ENCODE measurements around the gene RALGDS.
"Not testable (repeated sequence)": the region's sequence is repeated elsewhere in the genome, so short reads cannot be mapped to it uniquely, and the experiment has no call there.

Gene RALGDS

GRCh38 chr9:133083688-133084087 lies 37.4 kb downstream of the RALGDS start:
- DNase-seq: not testable (repeated sequence)

DNA sequence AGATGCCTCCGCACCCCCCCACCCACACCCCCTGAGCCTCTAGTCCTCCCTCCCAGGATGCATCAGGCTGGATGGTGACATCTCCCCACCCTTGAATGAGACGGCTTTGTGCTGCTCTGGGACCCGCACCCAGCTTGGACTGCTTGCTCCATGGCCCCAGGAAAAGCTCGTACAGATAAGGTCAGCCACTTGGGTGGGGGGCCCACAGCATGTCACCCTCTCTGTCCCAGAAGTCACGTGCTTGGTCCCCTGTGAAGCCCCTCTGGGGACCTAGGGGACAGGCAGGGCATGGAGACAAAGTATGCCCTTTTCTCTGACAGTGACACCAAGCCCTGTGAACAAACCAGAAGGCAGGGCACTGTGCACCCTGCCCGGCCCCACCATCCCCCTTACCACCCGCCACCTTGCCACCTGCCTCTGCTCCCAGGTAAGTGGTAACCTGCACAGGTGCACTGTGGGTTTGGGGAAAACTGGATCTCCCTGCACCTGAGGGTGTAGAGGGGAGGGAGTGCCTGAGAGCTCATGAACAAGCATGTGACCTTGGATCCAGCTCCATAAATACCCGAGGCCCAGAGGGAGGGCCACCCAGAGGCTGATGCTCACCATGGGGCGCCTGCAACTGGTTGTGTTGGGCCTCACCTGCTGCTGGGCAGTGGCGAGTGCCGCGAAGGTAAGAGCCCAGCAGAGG lies 38.9 kb downstream of the RALGDS start:
- not testable (repeated sequence) for DNase-seq

- not testable (repeated sequence) for DNase-seq
Measured at GRCh38 chr9:133080786-133081779, 40.0 kb downstream of the RALGDS start.

DNA sequence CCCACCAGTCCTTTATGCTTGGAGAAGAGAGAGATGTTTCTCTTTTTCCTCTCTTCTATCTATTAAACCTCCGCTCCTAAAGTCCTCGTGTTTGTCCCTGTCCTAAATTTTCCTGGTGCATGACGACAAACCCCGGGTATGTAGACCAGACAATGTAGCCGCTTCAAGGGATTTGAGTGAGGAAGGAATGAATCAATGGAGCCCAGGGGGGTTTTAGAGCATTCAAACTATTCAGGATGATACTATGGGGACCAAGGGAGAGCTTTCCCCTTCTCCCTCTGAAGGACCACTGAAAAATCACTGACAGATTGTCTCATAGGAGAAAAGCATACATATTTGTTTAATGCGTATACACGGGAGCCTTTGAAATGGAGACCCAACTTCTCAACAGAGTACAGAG lies 40.9 kb downstream of the RALGDS start:
- no peak for DNase-seq

- no peak for DNase-seq
Measured at GRCh38 chr9:133078486-133078885, 42.6 kb downstream of the RALGDS start.

DNA sequence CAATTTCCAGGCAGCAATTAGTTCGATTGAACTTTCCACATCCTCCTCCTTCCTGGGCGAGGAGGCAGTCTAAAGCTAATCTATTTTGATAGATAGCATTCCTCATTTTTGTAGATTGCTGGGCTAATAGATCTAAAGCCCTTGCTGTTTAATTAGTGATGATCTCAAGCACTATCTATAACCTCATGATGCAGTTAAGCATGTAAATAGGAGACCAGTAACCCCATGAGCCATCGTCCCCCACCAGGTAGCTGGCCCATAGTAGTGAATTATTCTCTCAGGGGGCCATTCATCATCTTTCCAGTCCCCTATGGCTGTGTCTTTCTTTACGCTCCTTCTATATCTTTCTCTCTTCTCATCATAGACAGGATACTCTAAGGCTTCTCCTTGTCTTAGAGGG lies 44.3 kb downstream of the RALGDS start:
- DNase-seq: no peak

GRCh38 chr9:133075925-133076630 lies 45.0 kb downstream of the RALGDS start:
- no peak for DNase-seq

GRCh38 chr9:133074111-133074651 lies 46.9 kb downstream of the RALGDS start:
- DNase-seq: no peak

DNA sequence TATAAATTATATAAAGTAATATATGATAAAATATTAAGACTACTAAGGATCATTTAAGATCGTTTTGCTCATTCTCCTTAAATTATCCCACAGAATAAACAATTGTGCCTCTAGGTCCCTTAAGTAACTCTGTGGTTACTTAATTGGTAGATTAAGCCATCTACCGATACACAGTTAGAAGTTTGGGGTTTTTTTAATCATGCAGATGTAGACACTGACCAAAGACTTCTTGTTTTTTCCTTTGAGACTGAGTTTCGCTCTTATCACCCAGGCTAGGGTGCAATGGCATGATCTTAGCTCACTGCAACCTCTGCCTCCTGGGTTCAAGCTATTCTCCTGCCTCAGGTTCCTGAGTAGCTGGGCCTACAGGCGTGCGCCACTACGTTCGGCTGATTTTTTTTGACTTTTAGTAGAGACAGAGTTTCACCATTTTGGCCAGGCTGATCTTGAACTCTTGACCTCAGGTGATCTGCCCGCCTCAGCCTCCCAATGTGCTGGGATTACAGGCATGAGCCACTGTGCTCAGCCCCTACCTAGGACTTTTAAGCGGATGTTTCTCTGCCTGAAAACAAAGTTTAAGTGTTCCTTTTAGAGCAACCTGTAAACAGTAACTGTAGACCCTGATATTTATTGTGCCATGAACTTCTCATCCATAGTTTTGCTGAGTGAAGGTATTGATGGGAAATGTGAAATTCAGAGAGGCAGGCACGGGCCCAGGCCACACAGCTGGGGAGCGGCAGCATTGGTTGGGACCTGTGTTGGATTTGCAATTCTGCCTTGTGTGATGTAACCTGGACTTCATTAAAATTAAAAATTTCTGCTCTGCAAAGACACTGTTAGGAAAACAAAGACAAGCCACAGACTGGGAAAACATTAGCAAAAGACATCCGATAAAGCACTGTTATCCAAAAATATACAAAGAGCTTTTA lies 47.7 kb downstream of the RALGDS start:
- DNase-seq: no peak

DNA sequence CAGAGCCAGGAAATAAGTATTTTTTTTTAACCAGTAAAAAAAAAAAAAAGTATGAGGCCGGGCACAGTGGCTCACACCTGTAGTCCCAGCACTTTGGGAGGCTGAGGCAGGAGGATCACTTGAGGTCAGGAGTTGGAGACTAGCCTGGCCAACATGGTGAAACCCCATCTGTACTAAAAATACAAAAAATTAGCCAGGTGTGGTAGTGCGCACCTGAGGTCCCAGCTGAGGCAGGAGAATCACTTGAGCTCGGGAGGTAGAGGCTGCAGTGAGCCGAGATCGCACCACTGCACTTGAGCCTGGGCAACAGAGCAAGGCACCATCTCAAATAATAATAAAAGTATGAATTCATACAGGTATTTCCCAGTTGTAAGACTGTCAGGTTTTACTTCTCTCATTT lies 48.8 kb downstream of the RALGDS start:
- not testable (repeated sequence) for DNase-seq

DNA sequence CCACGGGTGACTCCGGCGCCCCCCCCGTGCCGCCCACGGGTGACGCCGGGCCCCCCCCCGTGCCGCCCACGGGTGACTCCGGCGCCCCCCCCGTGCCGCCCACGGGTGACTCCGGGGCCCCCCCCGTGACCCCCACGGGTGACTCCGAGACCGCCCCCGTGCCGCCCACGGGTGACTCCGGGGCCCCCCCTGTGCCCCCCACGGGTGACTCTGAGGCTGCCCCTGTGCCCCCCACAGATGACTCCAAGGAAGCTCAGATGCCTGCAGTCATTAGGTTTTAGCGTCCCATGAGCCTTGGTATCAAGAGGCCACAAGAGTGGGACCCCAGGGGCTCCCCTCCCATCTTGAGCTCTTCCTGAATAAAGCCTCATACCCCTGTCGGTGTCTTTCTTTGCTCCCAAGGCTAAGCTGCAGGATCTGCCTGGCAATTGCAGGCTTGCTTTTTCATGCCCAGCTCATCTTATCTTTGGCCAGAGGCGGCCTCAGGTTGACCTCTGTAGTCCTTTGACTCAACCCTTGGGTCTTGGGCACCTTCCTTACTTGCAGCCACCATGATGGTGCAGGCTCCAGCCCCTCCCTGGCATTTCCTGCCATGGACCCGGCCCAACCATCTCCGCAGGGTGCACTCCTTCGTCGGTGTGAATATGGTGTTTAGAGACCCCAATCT lies 49.4 kb downstream of the RALGDS start:
- no peak for DNase-seq

- not testable (repeated sequence) for DNase-seq
Measured at GRCh38 chr9:133070985-133071384, 50.1 kb downstream of the RALGDS start.

DNA sequence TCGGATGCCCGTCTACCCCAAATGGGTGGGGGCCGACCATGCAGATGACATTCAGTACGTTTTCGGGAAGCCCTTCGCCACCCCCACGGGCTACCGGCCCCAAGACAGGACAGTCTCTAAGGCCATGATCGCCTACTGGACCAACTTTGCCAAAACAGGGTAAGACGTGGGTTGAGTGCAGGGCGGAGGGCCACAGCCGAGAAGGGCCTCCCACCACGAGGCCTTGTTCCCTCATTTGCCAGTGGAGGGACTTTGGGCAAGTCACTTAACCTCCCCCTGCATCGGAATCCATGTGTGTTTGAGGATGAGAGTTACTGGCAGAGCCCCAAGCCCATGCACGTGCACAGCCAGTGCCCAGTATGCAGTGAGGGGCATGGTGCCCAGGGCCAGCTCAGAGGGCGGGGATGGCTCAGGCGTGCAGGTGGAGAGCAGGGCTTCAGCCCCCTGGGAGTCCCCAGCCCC lies 50.5 kb downstream of the RALGDS start:
- not testable (repeated sequence) for DNase-seq

DNA sequence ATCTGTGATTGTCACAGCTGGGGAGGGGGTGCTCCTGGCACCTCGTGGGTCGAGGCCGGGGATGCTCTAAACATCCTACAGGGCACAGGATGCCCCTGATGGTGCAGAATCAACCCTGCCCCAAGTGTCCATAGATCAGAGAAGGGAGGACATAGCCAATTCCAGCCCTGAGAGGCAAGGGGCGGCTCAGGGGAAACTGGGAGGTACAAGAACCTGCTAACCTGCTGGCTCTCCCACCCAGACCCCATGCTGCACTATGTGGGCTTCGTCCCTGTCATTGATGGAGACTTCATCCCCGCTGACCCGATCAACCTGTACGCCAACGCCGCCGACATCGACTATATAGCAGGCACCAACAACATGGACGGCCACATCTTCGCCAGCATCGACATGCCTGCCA lies 52.6 kb downstream of the RALGDS start:
- DNase-seq: not testable (repeated sequence)

DNA sequence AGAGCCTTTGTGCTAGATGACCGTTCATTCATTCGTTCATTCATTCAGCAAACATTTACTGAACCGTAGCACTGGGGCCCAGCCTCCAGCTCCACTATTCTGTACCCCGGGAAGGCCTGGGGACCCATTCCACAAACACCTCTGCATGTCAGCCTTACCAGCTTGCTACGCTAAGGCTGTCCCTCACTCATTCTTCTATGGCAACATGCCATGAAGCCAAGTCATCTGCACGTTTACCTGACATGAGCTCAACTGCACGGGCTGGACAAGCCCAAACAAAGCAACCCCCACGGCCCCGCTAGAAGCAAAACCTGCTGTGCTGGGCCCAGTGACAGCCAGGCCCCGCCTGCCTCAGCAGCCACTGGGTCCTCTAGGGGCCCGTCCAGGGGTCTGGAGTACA lies 53.2 kb downstream of the RALGDS start:
- no peak for DNase-seq

GRCh38 chr9:133067006-133067405 lies 54.0 kb downstream of the RALGDS start:
- no peak for DNase-seq

DNA sequence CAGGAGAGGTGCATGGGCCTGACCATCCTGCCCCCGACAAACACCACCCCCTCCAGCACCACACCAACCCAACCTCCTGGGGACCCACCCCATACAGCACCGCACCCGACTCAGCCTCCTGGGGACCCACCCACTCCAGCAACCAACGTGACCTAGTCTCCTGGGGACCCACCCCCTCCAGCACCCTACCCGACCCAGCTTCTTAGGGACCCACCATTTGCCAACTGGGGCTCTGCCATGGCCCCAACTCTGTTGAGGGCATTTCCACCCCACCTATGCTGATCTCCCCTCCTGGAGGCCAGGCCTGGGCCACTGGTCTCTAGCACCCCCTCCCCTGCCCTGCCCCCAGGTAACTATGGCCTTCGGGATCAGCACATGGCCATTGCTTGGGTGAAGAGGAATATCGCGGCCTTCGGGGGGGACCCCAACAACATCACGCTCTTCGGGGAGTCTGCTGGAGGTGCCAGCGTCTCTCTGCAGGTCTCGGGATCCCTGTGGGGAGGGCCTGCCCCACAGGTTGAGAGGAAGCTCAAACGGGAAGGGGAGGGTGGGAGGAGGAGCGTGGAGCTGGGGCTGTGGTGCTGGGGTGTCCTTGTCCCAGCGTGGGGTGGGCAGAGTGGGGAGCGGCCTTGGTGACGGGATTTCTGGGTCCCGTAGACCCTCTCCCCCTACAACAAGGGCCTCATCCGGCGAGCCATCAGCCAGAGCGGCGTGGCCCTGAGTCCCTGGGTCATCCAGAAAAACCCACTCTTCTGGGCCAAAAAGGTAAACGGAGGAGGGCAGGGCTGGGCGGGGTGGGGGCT lies 54.7 kb downstream of the RALGDS start:
- DNase-seq: no peak

DNA sequence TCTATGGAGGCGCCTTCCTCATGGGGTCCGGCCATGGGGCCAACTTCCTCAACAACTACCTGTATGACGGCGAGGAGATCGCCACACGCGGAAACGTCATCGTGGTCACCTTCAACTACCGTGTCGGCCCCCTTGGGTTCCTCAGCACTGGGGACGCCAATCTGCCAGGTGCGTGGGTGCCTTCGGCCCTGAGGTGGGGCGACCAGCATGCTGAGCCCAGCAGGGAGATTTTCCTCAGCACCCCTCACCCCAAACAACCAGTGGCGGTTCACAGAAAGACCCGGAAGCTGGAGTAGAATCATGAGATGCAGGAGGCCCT lies 56.0 kb downstream of the RALGDS start:
- DNase-seq: no peak

- DNase-seq: no peak
Measured at GRCh38 chr9:133064241-133065069, 56.6 kb downstream of the RALGDS start.

Data from NCI-H1436 (cell line).